ENCODE results near the gene TOMT. TPM values are rescaled to one million over a fixed set of nuclear protein-coding genes. Genes with fewer than 3 reads are reported as not detected.
"Not testable (repeated sequence)": the region's sequence is repeated elsewhere in the genome, so short reads cannot be mapped to it uniquely, and the experiment has no call there.

TOMT gene
- total RNA-seq, 4 donors from 2014 or later: not detected

DNA sequence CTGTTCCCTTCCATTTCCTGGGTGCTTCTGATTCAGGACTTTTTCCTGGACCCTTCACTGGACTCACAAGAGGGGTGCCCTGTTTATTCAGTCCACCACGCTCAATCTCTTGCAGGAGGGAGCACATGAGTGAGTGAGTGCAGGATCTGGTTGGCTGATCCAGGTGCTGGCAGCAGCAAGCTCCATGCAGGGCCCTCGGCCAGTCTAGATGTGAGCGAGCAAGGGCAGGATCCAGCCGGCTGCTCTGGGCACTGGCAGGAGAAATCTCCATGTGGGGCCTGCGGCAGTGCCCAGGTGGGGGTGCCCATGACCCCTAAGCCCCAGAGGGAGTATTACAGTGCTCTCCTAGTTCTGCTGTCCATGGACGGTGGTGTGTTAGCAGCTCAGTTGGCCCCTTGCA is 18.3 kb downstream of the TOMT start:
- no peak overlapping the region for H3K27ac ChIP-seq
- TF ChIP-seq POLR2A (IDR thresholded peaks at IDR 0.05) (no peak), EP300 (IDR thresholded peaks at IDR 0.05) (no peak)
- TF ChIP-seq, protein P1, sequence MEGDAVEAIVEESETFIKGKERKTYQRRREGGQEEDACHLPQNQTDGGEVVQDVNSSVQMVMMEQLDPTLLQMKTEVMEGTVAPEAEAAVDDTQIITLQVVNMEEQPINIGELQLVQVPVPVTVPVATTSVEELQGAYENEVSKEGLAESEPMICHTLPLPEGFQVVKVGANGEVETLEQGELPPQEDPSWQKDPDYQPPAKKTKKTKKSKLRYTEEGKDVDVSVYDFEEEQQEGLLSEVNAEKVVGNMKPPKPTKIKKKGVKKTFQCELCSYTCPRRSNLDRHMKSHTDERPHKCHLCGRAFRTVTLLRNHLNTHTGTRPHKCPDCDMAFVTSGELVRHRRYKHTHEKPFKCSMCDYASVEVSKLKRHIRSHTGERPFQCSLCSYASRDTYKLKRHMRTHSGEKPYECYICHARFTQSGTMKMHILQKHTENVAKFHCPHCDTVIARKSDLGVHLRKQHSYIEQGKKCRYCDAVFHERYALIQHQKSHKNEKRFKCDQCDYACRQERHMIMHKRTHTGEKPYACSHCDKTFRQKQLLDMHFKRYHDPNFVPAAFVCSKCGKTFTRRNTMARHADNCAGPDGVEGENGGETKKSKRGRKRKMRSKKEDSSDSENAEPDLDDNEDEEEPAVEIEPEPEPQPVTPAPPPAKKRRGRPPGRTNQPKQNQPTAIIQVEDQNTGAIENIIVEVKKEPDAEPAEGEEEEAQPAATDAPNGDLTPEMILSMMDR (IDR thresholded peaks at IDR 0.05): no peak
- no peaks in the 10 kb centered on the region for H3K4me1 ChIP-seq
- H3K36me3 ChIP-seq: no peaks in the 10 kb centered on the region
- H3K27me3 ChIP-seq: no peaks in the 10 kb centered on the region
- 83 to 96% methylated on average over 6 of the region's 6 CpGs for WGBS, 2 donors
- DNase-seq (ENCODE audit: low spot score in 2 of 2): no peak
- no peak overlapping the region for H3K4me3 ChIP-seq
- H3K9me3 ChIP-seq: no peaks in the 10 kb centered on the region

DNA sequence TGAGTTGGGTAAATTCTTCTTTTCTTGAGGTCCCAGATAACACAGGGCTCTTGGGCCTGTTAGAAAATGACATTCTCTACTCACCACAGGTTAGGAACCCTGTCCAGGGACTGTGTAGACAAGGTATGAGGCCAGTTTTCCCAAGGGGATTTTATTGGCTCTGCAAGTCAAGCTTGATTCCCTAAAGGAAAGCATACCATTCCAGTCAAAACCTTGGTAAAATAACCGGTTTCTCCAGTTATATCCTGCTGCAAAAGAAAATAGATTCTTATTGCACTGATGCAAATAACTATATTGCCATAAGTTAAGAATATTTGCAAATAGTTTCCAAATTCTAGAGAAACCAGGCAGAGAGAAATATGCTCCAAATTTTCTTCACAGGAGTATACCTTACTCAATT is 20.2 kb downstream of the TOMT start:
- Histone ChIP-seq H3K4me3 (no peak overlapping the region), H3K4me1 (no peaks in the 10 kb centered on the region), H3K9me3 (no peaks in the 10 kb centered on the region), H3K27me3 (peaks cover 0 to 3% of the 10 kb centered on the region in 2 donors), H3K27ac (no peak overlapping the region), H3K36me3 (no peaks in the 10 kb centered on the region)
- DNase-seq (ENCODE audit: low spot score in 2 of 2): no peak
- 61 to 75% methylated on average over 1 of the region's 1 CpG for WGBS, 2 donors
- TF ChIP-seq POLR2A (IDR thresholded peaks at IDR 0.05): no peak
- TF ChIP-seq EP300 (IDR thresholded peaks at IDR 0.05): no peak
- TF ChIP-seq, protein P1 (IDR thresholded peaks at IDR 0.05): no peak

- TF ChIP-seq EP300 (IDR thresholded peaks at IDR 0.05) (no peak), POLR2A (IDR thresholded peaks at IDR 0.05) (no peak)
- TF ChIP-seq, protein P1 (IDR thresholded peaks at IDR 0.05): no peak
- Histone ChIP-seq H3K4me3 (no peak overlapping the region), H3K27me3 (peaks cover 0 to 3% of the 10 kb centered on the region in 2 donors), H3K9me3 (no peaks in the 10 kb centered on the region), H3K27ac (no peak overlapping the region), H3K36me3 (no peaks in the 10 kb centered on the region), H3K4me1 (no peaks in the 10 kb centered on the region)
- no peak for DNase-seq (ENCODE audit: low spot score in 2 of 2)
- WGBS, 2 donors: 55 to 68% methylated on average over 2 of the region's 2 CpGs
Measured at GRCh38 chr11:72127923-72128322, 22.2 kb downstream of the TOMT start.

DNA sequence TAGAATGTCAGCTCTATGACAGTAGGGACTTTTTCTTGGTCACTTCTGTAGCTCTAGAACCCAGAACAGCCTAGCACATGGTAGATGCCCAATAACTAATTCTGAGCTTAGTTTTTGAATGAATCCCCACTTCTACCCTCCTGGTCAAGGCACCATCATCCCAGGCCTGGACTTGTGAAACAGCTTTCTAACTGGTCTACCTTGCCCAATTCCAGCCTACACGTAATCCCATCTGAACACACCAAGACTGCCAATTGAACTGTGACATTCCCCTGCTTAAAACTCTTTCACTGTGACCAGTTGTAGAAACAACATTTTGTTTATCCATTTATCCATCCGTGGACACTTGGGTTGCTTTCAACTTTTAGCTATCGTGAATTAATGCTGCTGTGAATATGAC is 23.7 kb downstream of the TOMT start:
- H3K27ac ChIP-seq: no peak overlapping the region
- TF ChIP-seq POLR2A (IDR thresholded peaks at IDR 0.05) (no peak), EP300 (IDR thresholded peaks at IDR 0.05) (no peak)
- TF ChIP-seq, protein P1 (IDR thresholded peaks at IDR 0.05): no peak
- 90 to 94% methylated on average over 3 of the region's 3 CpGs for WGBS, 2 donors
- H3K36me3 ChIP-seq: no peaks in the 10 kb centered on the region
- H3K27me3 ChIP-seq: peaks cover 0 to 3% of the 10 kb centered on the region in 2 donors
- H3K4me1 ChIP-seq: no peaks in the 10 kb centered on the region
- no peaks in the 10 kb centered on the region for H3K9me3 ChIP-seq
- no peak for DNase-seq (ENCODE audit: low spot score in 2 of 2)
- no peak overlapping the region for H3K4me3 ChIP-seq

- H3K9me3 ChIP-seq: no peaks in the 10 kb centered on the region
- H3K27ac ChIP-seq: no peak overlapping the region
- H3K4me3 ChIP-seq: no peak overlapping the region
- 68 to 74% methylated on average over 2 of the region's 2 CpGs for WGBS, 2 donors
- H3K4me1 ChIP-seq: no peaks in the 10 kb centered on the region
- no peak for DNase-seq (ENCODE audit: low spot score in 2 of 2)
- H3K36me3 ChIP-seq: no peaks in the 10 kb centered on the region
- TF ChIP-seq EP300 (IDR thresholded peaks at IDR 0.05) (no peak), POLR2A (IDR thresholded peaks at IDR 0.05) (no peak)
- TF ChIP-seq, protein P1 (IDR thresholded peaks at IDR 0.05): no peak
- peaks cover 0 to 3% of the 10 kb centered on the region in 2 donors for H3K27me3 ChIP-seq
Measured at GRCh38 chr11:72132646-72133045, 26.9 kb downstream of the TOMT start.

DNA sequence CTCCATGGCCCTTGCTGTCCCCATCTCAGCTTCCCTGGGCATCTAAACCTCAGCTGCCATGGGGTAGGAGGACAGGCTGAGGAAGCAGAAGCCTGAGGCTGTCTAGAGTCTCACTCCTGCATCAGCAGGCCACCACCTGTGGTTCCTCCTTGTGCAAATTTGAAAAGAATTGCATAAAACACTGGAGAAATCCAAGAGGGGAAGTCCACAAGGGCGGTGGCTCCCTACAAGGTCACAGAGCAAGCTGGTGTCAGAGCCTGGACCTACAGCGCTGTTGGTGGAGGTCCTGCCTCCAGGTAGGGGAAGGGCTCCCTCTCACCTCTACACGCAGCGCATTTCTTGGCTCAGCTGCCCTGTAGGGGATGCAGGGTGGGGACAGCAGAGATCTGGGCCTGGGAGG is 29.7 kb downstream of the TOMT start, which contains the start of gene FOLR3:
FOLR3 (plus strand) TSS at position 253 of the 400 bp plus-strand sequence. CDS start 228 bp downstream, outside the sequence.
- WGBS, 2 donors: 83% methylated on average over 2 to 4 of the region's 4 CpGs
- DNase-seq (ENCODE audit: low spot score in 2 of 2): not testable (repeated sequence)

More for the DNA sequence above, 29.7 kb downstream of the TOMT start, which contains the start of gene FOLR3:
- H3K4me3 ChIP-seq, H3K27ac ChIP-seq, H3K4me1 ChIP-seq, H3K27me3 ChIP-seq, H3K36me3 ChIP-seq, H3K9me3 ChIP-seq: not testable (repeated sequence)
